K562 (cell line): Measurements from ENCODE around the gene DDRGK1. TPM values are rescaled to one million over a fixed set of nuclear protein-coding genes. Genes with fewer than 3 reads are reported as not detected.

ENCODE experiments used
- CBFA2T2 ChIP-seq: fragments of 450-650 bp; conservative IDR thresholded peaks from 2 replicates; pipeline ENCODE4 v1.6.1; 2017; ENCODE audit warnings: mild to moderate bottlenecking
- CREB3L1 ChIP-seq: fragments of 450-650 bp; IDR thresholded peaks from 2 replicates; pipeline ENCODE4 v1.6.1; 2014; ENCODE audit warnings: low read depth, mild to moderate bottlenecking, moderate library complexity, borderline replicate concordance
- HMBOX1 ChIP-seq: sonication (generic); IDR thresholded peaks from 2 replicates; pipeline ENCODE4 v1.6.1; 2016
- MBD1 ChIP-seq: fragments of 250-450 bp; sonication (Bioruptor Pico); IDR thresholded peaks from 2 replicates; pipeline ENCODE4 v1.8.0; 2022; ENCODE audit warnings: inconsistent platforms
- NBN ChIP-seq: fragments of 450-650 bp; IDR thresholded peaks from 2 replicates; pipeline ENCODE4 v1.6.1; 2016; ENCODE audit warnings: low read depth, mild to moderate bottlenecking
- NCOA4 ChIP-seq: fragments of 450-650 bp; IDR thresholded peaks from 2 replicates; pipeline ENCODE4 v1.6.1; 2018; ENCODE audit warnings: mild to moderate bottlenecking; ENCODE audit not compliant: partially characterized antibody
- RCOR1 ChIP-seq, 2 experiments: IDR thresholded peaks; 2 replicates each; pipeline ENCODE4 v1.6.1; 2012; ENCODE audit warnings: low read depth in 2 of 2, low read length in 2 of 2, borderline replicate concordance in 1 of 2, improper control_type of control experiment in 1 of 2
- SOX6 ChIP-seq: fragments of 450-650 bp; IDR thresholded peaks from 2 replicates; pipeline ENCODE4 v1.6.1; 2014; ENCODE audit warnings: mild to moderate bottlenecking
- ZNF174 ChIP-seq: fragments of 250-450 bp; sonication (Bioruptor Pico); IDR thresholded peaks from 2 replicates; pipeline ENCODE4 v1.4.0; 2020; ENCODE audit warnings: mild to moderate bottlenecking
- ZNF407 ChIP-seq: fragments of 450-650 bp; IDR thresholded peaks from 2 replicates; pipeline ENCODE4 v1.6.1; 2016; ENCODE audit warnings: low read depth
- ZNF436 ChIP-seq: fragments of 250-450, 450-650 bp; sonication (Bioruptor Pico); formaldehyde crosslinking; IDR thresholded peaks from 2 replicates; pipeline ENCODE4 v1.7.0; 2020; ENCODE audit warnings: mild to moderate bottlenecking
- ZNF655 ChIP-seq: fragments of 250-450 bp; sonication (Bioruptor Pico); IDR thresholded peaks from 2 replicates; pipeline ENCODE4 v1.5.0; 2021
- polyA plus RNA-seq, 8 experiments: library from polyadenylated mRNA; depleted of rRNA in 4 of 8; stranded (reverse) in 5 of 8; unstranded in 3 of 8; fragments of >200 nt; fragmentation: Nextera tagmentation in 2 of 8; fragmentation: Illumina TruSeq in 1 of 8; extraction: Ambion mirVana in 2 of 8; extraction: Trizol in 1 of 8; gene quantifications; 2 replicates each; pipeline versions ENCODE4 v1.2.1 to v1.2.3, GENCODE V29; 2011 to 2014; ENCODE audit warnings: inconsistent platforms in 1 of 8, missing spikeins in 1 of 8
- total RNA-seq, 7 experiments: library from RNA; depleted of rRNA in 6 of 7; stranded (reverse); fragments of >200 nt in 6 of 7; fragmentation: Illumina TruSeq in 2 of 7; extraction: Trizol in 2 of 7; gene quantifications; 2 replicates each; pipeline versions ENCODE4 v1.2.1 to v1.2.3, GENCODE V29; 2011 to 2021; ENCODE audit warnings: low replicate concordance in 1 of 7

The DDRGK1 gene
- total and polyA plus RNA-seq, 9 of the 15 experiments (the other 6 are each of a cell fraction or from before 2014, with no cell fraction given): 2.3 to 54.4 (median 29.1) TPM

GRCh38 chr20:3248167-3248992 is 43.9 kb upstream of the DDRGK1 start (continued):
- no peak for TF ChIP-seq ZNF407
- TF ChIP-seq ZNF655 (CRISPR knock-in tag): no peak
- no peak for TF ChIP-seq CBFA2T2
- no peak for TF ChIP-seq ZNF436 (CRISPR knock-in tag)
- TF ChIP-seq SOX6: no peak
- no peak for TF ChIP-seq NCOA4
- no peak for TF ChIP-seq HMBOX1
- no peak for TF ChIP-seq MBD1 (CRISPR knock-in tag)
- TF ChIP-seq ZNF174 (CRISPR knock-in tag): no peak
- TF ChIP-seq RCOR1 (IDR thresholded peaks at IDR 0.05; ENCODE audit: borderline replicate concordance in 1 of 2, low read depth in 2 of 2, low read length in 2 of 2): peak in 1 of 2 experiments; percentile 46; a peak in 1 of 4 replicates
- no peak for TF ChIP-seq CREB3L1
- TF ChIP-seq NBN: no peak
